Duodenal mucosa (tissue), 2 donors: ENCODE results near the gene CFAP46.
"Not testable (repeated sequence)": the region's sequence is repeated elsewhere in the genome, so short reads cannot be mapped to it uniquely, and the experiment has no call there.

ENCODE experiments used
- H3K27ac ChIP-seq: one replicate; pipeline ENCODE4 v1.7.0; 2013; ENCODE audit warnings: low read depth, low read length
- H3K27me3 ChIP-seq, 2 donors: one replicate each; pipeline ENCODE4 v1.7.0; 2013; ENCODE audit warnings: low read length in 2 of 2, control low read depth in 1 of 2; ENCODE audit not compliant: insufficient read depth in 2 of 2, control insufficient read depth in 1 of 2
- H3K36me3 ChIP-seq, 2 donors: one replicate each; pipeline ENCODE4 v1.7.0; 2013; ENCODE audit warnings: low read length in 2 of 2, control low read depth in 1 of 2; ENCODE audit not compliant: insufficient read depth in 2 of 2, control insufficient read depth in 1 of 2
- H3K4me1 ChIP-seq, 2 donors: one replicate each; pipeline ENCODE4 v1.7.0; 2013; ENCODE audit warnings: low read length in 2 of 2, control low read depth in 1 of 2; ENCODE audit not compliant: insufficient read depth in 2 of 2, control insufficient read depth in 1 of 2
- H3K4me3 ChIP-seq, 2 donors: one replicate each; pipeline ENCODE4 v1.7.0; 2013; ENCODE audit warnings: low read length in 2 of 2, low read depth in 1 of 2
- H3K9ac ChIP-seq, 2 donors: one replicate each; pipeline ENCODE4 v1.7.0; 2013; ENCODE audit warnings: low read length in 2 of 2, low read depth in 1 of 2
- H3K9me3 ChIP-seq, 2 donors: one replicate each; pipeline ENCODE4 v1.7.0; 2013; ENCODE audit warnings: low read length in 2 of 2, control low read depth in 1 of 2; ENCODE audit not compliant: control insufficient read depth in 1 of 2

Gene CFAP46

GRCh38 chr10:132796846-132797245 lies 145.5 kb downstream of the CFAP46 start:
- H3K9me3 ChIP-seq: peaks cover 0 to under 1% of the 10 kb centered on the region in 2 donors
- H3K4me3 ChIP-seq: no peak overlapping the region
- H3K9ac ChIP-seq: no peak overlapping the region
- H3K27me3 ChIP-seq: no peaks in the 10 kb centered on the region
- no peaks in the 10 kb centered on the region for H3K36me3 ChIP-seq
- no peak overlapping the region for H3K27ac ChIP-seq
- no peaks in the 10 kb centered on the region for H3K4me1 ChIP-seq

- H3K36me3 ChIP-seq: no peaks in the 10 kb centered on the region
- no peak overlapping the region for H3K9ac ChIP-seq
- no peaks in the 10 kb centered on the region for H3K4me1 ChIP-seq
- no peaks in the 10 kb centered on the region for H3K9me3 ChIP-seq
- H3K27ac ChIP-seq: no peak overlapping the region
- no peak overlapping the region for H3K4me3 ChIP-seq
- peaks cover 5 to 7% of the 10 kb centered on the region in 2 donors for H3K27me3 ChIP-seq
These were observed 148.2 kb downstream of the CFAP46 start for GRCh38 chr10:132793871-132794849.

- no peaks in the 10 kb centered on the region for H3K36me3 ChIP-seq
- H3K27me3 ChIP-seq: peaks cover 5 to 7% of the 10 kb centered on the region in 2 donors
- no peaks in the 10 kb centered on the region for H3K9me3 ChIP-seq
- H3K4me3 ChIP-seq: no peak overlapping the region
- H3K4me1 ChIP-seq: no peaks in the 10 kb centered on the region
- H3K27ac ChIP-seq: no peak overlapping the region
- H3K9ac ChIP-seq: no peak overlapping the region
These were observed 149.2 kb downstream of the CFAP46 start for GRCh38 chr10:132793213-132793612.

GRCh38 chr10:132792796-132793195 lies 149.6 kb downstream of the CFAP46 start:
- Histone ChIP-seq H3K4me1 (no peaks in the 10 kb centered on the region), H3K27ac (no peak overlapping the region), H3K9me3 (no peaks in the 10 kb centered on the region), H3K9ac (no peak overlapping the region), H3K27me3 (peaks cover 5 to 7% of the 10 kb centered on the region in 2 donors), H3K4me3 (no peak overlapping the region), H3K36me3 (no peaks in the 10 kb centered on the region)

- H3K27ac ChIP-seq, H3K4me3 ChIP-seq, H3K27me3 ChIP-seq, H3K9me3 ChIP-seq, H3K4me1 ChIP-seq, H3K36me3 ChIP-seq, H3K9ac ChIP-seq: not testable (repeated sequence)
These were observed 150.3 kb downstream of the CFAP46 start for GRCh38 chr10:132792099-132792498.

- no peak overlapping the region for H3K9ac ChIP-seq
- H3K4me3 ChIP-seq: no peak overlapping the region
- no peaks in the 10 kb centered on the region for H3K4me1 ChIP-seq
- no peak overlapping the region for H3K27ac ChIP-seq
- no peaks in the 10 kb centered on the region for H3K36me3 ChIP-seq
- peaks cover 13 to 16% of the 10 kb centered on the region in 2 donors for H3K27me3 ChIP-seq
- H3K9me3 ChIP-seq: no peaks in the 10 kb centered on the region
These were observed 151.2 kb downstream of the CFAP46 start for GRCh38 chr10:132790934-132791829.

GRCh38 chr10:132790470-132790869 lies 151.9 kb downstream of the CFAP46 start:
- no peaks in the 10 kb centered on the region for H3K9me3 ChIP-seq
- no peaks in the 10 kb centered on the region for H3K4me1 ChIP-seq
- no peak overlapping the region for H3K4me3 ChIP-seq
- H3K36me3 ChIP-seq: no peaks in the 10 kb centered on the region
- no peak overlapping the region for H3K27ac ChIP-seq
- H3K27me3 ChIP-seq: peaks cover 13 to 16% of the 10 kb centered on the region in 2 donors
- no peak overlapping the region for H3K9ac ChIP-seq

- no peaks in the 10 kb centered on the region for H3K36me3 ChIP-seq
- H3K9me3 ChIP-seq: no peaks in the 10 kb centered on the region
- H3K4me3 ChIP-seq: no peak overlapping the region
- H3K27ac ChIP-seq: no peak overlapping the region
- H3K4me1 ChIP-seq: no peaks in the 10 kb centered on the region
- peaks cover 13 to 16% of the 10 kb centered on the region in 2 donors for H3K27me3 ChIP-seq
- H3K9ac ChIP-seq: no peak overlapping the region
These were observed 152.7 kb downstream of the CFAP46 start for GRCh38 chr10:132789659-132790148.

GRCh38 chr10:132788831-132789219 lies 153.5 kb downstream of the CFAP46 start:
- H3K9me3 ChIP-seq: no peaks in the 10 kb centered on the region
- H3K4me1 ChIP-seq: no peaks in the 10 kb centered on the region
- H3K4me3 ChIP-seq: no peak overlapping the region
- H3K9ac ChIP-seq: no peak overlapping the region
- H3K27me3 ChIP-seq: peaks cover 13 to 21% of the 10 kb centered on the region in 2 donors
- H3K36me3 ChIP-seq: no peaks in the 10 kb centered on the region
- H3K27ac ChIP-seq: no peak overlapping the region
